HepG2 (cell line): ENCODE results near the gene SLC35E4. TPM values are rescaled to one million over a fixed set of nuclear protein-coding genes. Genes with fewer than 3 reads are reported as not detected.

Source experiments
- ATF1 ChIP-seq: IDR thresholded peaks from 2 replicates; pipeline ENCODE4 v1.6.1; 2016; ENCODE audit warnings: mild to moderate bottlenecking, control low read depth
- GABPB1 ChIP-seq: IDR thresholded peaks from 2 replicates; pipeline ENCODE4 v1.6.1; 2016; ENCODE audit warnings: mild to moderate bottlenecking, missing genetic modification reagents, moderate library complexity, missing compliant biosample characterization
- HDAC6 ChIP-seq: fragments of 200-600 bp; sonication (generic); IDR thresholded peaks from 2 replicates; pipeline ENCODE4 v1.7.0; 2017; ENCODE audit warnings: mild to moderate bottlenecking, antibody characterized with exemption, low read length, low read depth
- HNRNPLL ChIP-seq: fragments of 200-400 bp; formaldehyde crosslinking; IDR thresholded peaks from 2 replicates; pipeline ENCODE4 v1.6.1; 2017; ENCODE audit warnings: mild to moderate bottlenecking, low read depth, low read length; ENCODE audit not compliant: poor library complexity, severe bottlenecking
- ISL2 ChIP-seq: sonication (generic); formaldehyde crosslinking; IDR thresholded peaks from 2 replicates; pipeline ENCODE4 v1.5.0; 2020; ENCODE audit warnings: missing genetic modification reagents
- MNT ChIP-seq: fragments of 450-650 bp; IDR thresholded peaks from 2 replicates; pipeline ENCODE4 v1.6.1; 2016
- MXD1 ChIP-seq: sonication (generic); formaldehyde crosslinking; IDR thresholded peaks from 2 replicates; pipeline ENCODE4 v1.4.0; 2020; ENCODE audit warnings: mild to moderate bottlenecking, missing genetic modification reagents
- NFKBIZ ChIP-seq: IDR thresholded peaks from 2 replicates; pipeline ENCODE4 v1.6.1; 2018; ENCODE audit warnings: missing genetic modification reagents, missing compliant biosample characterization
- NPAS2 ChIP-seq: sonication (generic); formaldehyde crosslinking; IDR thresholded peaks from 2 replicates; pipeline ENCODE4 v1.8.0; 2022; ENCODE audit warnings: mild to moderate bottlenecking, missing genetic modification reagents, borderline replicate concordance
- RFX5 ChIP-seq: IDR thresholded peaks from 2 replicates; pipeline ENCODE4 v1.6.1; 2011; ENCODE audit warnings: low read depth, low read length, improper control_type of control experiment
- TGIF2 ChIP-seq: IDR thresholded peaks from 2 replicates; pipeline ENCODE4 v1.6.1; 2016; ENCODE audit warnings: control low read depth, missing compliant biosample characterization
- THRA ChIP-seq: sonication (generic); formaldehyde crosslinking; IDR thresholded peaks from 2 replicates; pipeline ENCODE4 v1.4.0; 2020; ENCODE audit warnings: missing genetic modification reagents, borderline replicate concordance
- ZNF24 ChIP-seq: fragments of 450-650 bp; IDR thresholded peaks from 2 replicates; pipeline ENCODE4 v1.6.1; 2017; ENCODE audit warnings: antibody characterized with exemption, mild to moderate bottlenecking
- ZNF563 ChIP-seq: sonication (generic); formaldehyde crosslinking; IDR thresholded peaks from 2 replicates; pipeline ENCODE4 v1.8.0; 2022; ENCODE audit warnings: mild to moderate bottlenecking, moderate library complexity, missing genetic modification reagents
- ZNF609 ChIP-seq: sonication (generic); formaldehyde crosslinking; IDR thresholded peaks from 2 replicates; pipeline ENCODE4 v1.4.0; 2020; ENCODE audit warnings: mild to moderate bottlenecking, missing genetic modification reagents, borderline replicate concordance
- ZSCAN5A ChIP-seq: sonication (generic); formaldehyde crosslinking; IDR thresholded peaks from 2 replicates; pipeline ENCODE4 v1.8.0; 2022; ENCODE audit warnings: mild to moderate bottlenecking, missing genetic modification reagents, borderline replicate concordance
- polyA plus RNA-seq, 8 experiments: library from polyadenylated mRNA; depleted of rRNA in 3 of 8; stranded (reverse) in 7 of 8; unstranded in 1 of 8; fragments of >200 nt; fragmentation: Illumina TruSeq in 4 of 8; extraction: Trizol in 4 of 8; gene quantifications; 2 replicates each; pipeline versions ENCODE4 v1.2.1 to v1.2.3, GENCODE V29; 2011 to 2016; ENCODE audit warnings: low read depth in 4 of 8, missing spikeins in 1 of 8, mixed read lengths in 1 of 8; ENCODE audit not compliant: insufficient read depth in 1 of 8
- total RNA-seq, 5 experiments: library from RNA; depleted of rRNA; stranded (reverse); fragments of >200 nt; fragmentation: Illumina TruSeq; extraction: Trizol; gene quantifications; 2 replicates each; pipeline ENCODE4 v1.2.3, GENCODE V29; 2016; ENCODE audit warnings: low read depth in 1 of 5

SLC35E4 gene
- total and polyA plus RNA-seq, 2 of the 13 experiments (the other 11 are each of a cell fraction or from before 2014, with no cell fraction given), result 0.07 to 0.15 TPM

GRCh38 chr22:30591588-30592359 lies 43.8 kb upstream of the SLC35E4 start, which contains the start of gene PES1 (continued):
- TF ChIP-seq ZNF609 (CRISPR knock-in tag), result no peak
- TF ChIP-seq GABPB1 (CRISPR knock-in tag), result peak; percentile 91
- peak; percentile 84; the same call in 1 of the 2 replicates for TF ChIP-seq MXD1 (CRISPR knock-in tag)
- no peak for TF ChIP-seq ZNF24
- TF ChIP-seq TGIF2 (CRISPR knock-in tag), result peak; percentile 64; the same call in 1 of the 2 replicates
- peak; percentile 70; the same call in 1 of the 2 replicates for TF ChIP-seq ISL2 (CRISPR knock-in tag)
- TF ChIP-seq THRA (CRISPR knock-in tag), result 0 out of 2 replicates have a peak, but pooled peaks have one; percentile 4
- peak; percentile 83 for TF ChIP-seq MNT
- no peak for TF ChIP-seq NPAS2 (CRISPR knock-in tag)
- peak; percentile 91 for TF ChIP-seq RFX5
- TF ChIP-seq ZSCAN5A, result 0 out of 2 replicates have a peak, but pooled peaks have one; percentile 33
- TF ChIP-seq HDAC6, result peak; percentile 95; the same call in 1 of the 2 replicates
- peak; percentile 98 for TF ChIP-seq ATF1 (CRISPR knock-in tag)
- peak; percentile 39 for TF ChIP-seq HNRNPLL
- 0 out of 2 replicates have a peak, but pooled peaks have one; percentile 18 for TF ChIP-seq ZNF563 (CRISPR knock-in tag)
- 0 out of 2 replicates have a peak, but pooled peaks have one; percentile 14 for TF ChIP-seq NFKBIZ (CRISPR knock-in tag)
